ENCODE measurements around the gene GALNT14.

The GALNT14 gene

GRCh38 chr2:31071741-31072140, 66.5 kb downstream of the GALNT14 start:
- H3K4me1 ChIP-seq (ENCODE audit: control insufficient read depth, insufficient read depth, low read length) = no peaks in the 10 kb centered on the region
- ChIA-PET CTCF (interaction anchor here (0.6 kb wide), 1 partner anchor 505 kb away, joined by 3 read pairs; no protein-coding TSS in a partner anchor), POLR2A (no interaction called here)
- H3K4me3 ChIP-seq (ENCODE audit: low read depth, low read length) = no peak overlapping the region
- H3K9me3 ChIP-seq (ENCODE audit: control insufficient read depth, insufficient read depth, low read depth, low read length) = no peaks in the 10 kb centered on the region
- H3K27ac ChIP-seq (ENCODE audit: extremely low read depth, low read depth, low read length) = no peak overlapping the region
- TF ChIP-seq ZBTB6 (tag by site-specific recombination; IDR thresholded peaks at IDR 0.05) (no peak), ZBTB17 (tag by site-specific recombination; IDR thresholded peaks at IDR 0.05) (0 out of 2 replicates have a peak, but pooled peaks have one; percentile 18)
- no peaks in the 10 kb centered on the region for H3K36me3 ChIP-seq (ENCODE audit: control insufficient read depth in 2 of 2, insufficient read depth in 1 of 2, low read length in 2 of 2)

- Histone ChIP-seq H3K27ac (ENCODE audit: extremely low read depth, low read depth, low read length) (no peak overlapping the region), H3K9me3 (ENCODE audit: control insufficient read depth, insufficient read depth, low read depth, low read length) (no peaks in the 10 kb centered on the region), H3K36me3 (ENCODE audit: control insufficient read depth in 2 of 2, insufficient read depth in 1 of 2, low read length in 2 of 2) (no peaks in the 10 kb centered on the region), H3K4me3 (ENCODE audit: low read depth, low read length) (no peak overlapping the region), H3K4me1 (ENCODE audit: control insufficient read depth, insufficient read depth, low read length) (no peaks in the 10 kb centered on the region)
- ChIA-PET POLR2A (no interaction called here), CTCF (no interaction called here)
- TF ChIP-seq ZNF433 (tag by site-specific recombination; IDR thresholded peaks at IDR 0.05; ENCODE audit: low read depth) = no peak
- TF ChIP-seq TCF7L2 (IDR thresholded peaks at IDR 0.05; ENCODE audit: borderline replicate concordance, low read depth, low read length) = no peak
- TF ChIP-seq ZNF555 (tag by site-specific recombination; conservative IDR thresholded peaks at IDR 0.05) = no peak
- TF ChIP-seq ZNF768 (tag by site-specific recombination; IDR thresholded peaks at IDR 0.05) = no peak
- no peak for TF ChIP-seq ZNF175 (tag by site-specific recombination; IDR thresholded peaks at IDR 0.05)
- TF ChIP-seq ZNF354C (tag by site-specific recombination; IDR thresholded peaks at IDR 0.05; ENCODE audit: borderline replicate concordance, low read depth) = no peak
- TF ChIP-seq ZNF223 (tag by site-specific recombination; IDR thresholded peaks at IDR 0.05) = no peak
- TF ChIP-seq ZNF311 (tag by site-specific recombination; IDR thresholded peaks at IDR 0.05; ENCODE audit: borderline replicate concordance) = no peak
- TF ChIP-seq ZNF544 (tag by site-specific recombination; IDR thresholded peaks at IDR 0.05) = no peak
- TF ChIP-seq ZNF280C (tag by site-specific recombination; IDR thresholded peaks at IDR 0.05) = no peak
- TF ChIP-seq REPIN1 (tag by site-specific recombination; IDR thresholded peaks at IDR 0.05; ENCODE audit: low read depth) = no peak
- no peak for TF ChIP-seq ZNF19 (tag by site-specific recombination; IDR thresholded peaks at IDR 0.05; ENCODE audit: low read depth)
- TF ChIP-seq ZNF148 (tag by site-specific recombination; IDR thresholded peaks at IDR 0.05; ENCODE audit: borderline replicate concordance) = no peak
- TF ChIP-seq TSHZ1 (tag by site-specific recombination; IDR thresholded peaks at IDR 0.05; ENCODE audit: borderline replicate concordance) = no peak
- no peak for TF ChIP-seq ZFP37 (tag by site-specific recombination; IDR thresholded peaks at IDR 0.05)
- no peak for TF ChIP-seq ZNF138 (tag by site-specific recombination; IDR thresholded peaks at IDR 0.05; ENCODE audit: borderline replicate concordance)
Observed at GRCh38 chr2:31070339-31071125, 67.7 kb downstream of the GALNT14 start.
